Activated naive CD4-positive, alpha-beta T cell treated with anti-CD3 and anti-CD28 coated beads, Interleukin-2, amount 10 ng/mL, durations not matched to agents 7 days and 5 days (primary cell): Measurements from ENCODE around the gene DYSF.

Experiments
- CTCF ChIA-PET: fragments of 350-600 bp; sonication (Branson Sonifier 250); formaldehyde crosslinking; loops from one replicate; lab custom pipeline; 2021; ENCODE audit warnings: antibody characterized with exemption; lab: Charles Lee
- DNase-seq: peaks from one replicate; pipeline ENCODE4 v3.0.0-alpha.2; 2020
- H3K27ac Mint-ChIP-seq: one replicate; pipeline ENCODE4 v1.8.0; 2021; ENCODE audit warnings: mild to moderate bottlenecking, moderate library complexity, mixed read lengths
- H3K27me3 Mint-ChIP-seq: one replicate; pipeline ENCODE4 v1.8.0; 2021; ENCODE audit warnings: mild to moderate bottlenecking, mixed read lengths
- H3K36me3 Mint-ChIP-seq: one replicate; pipeline ENCODE4 v1.8.0; 2021; ENCODE audit warnings: mixed read lengths
- H3K4me1 Mint-ChIP-seq: one replicate; pipeline ENCODE4 v1.8.0; 2021; ENCODE audit warnings: mixed read lengths
- H3K4me3 Mint-ChIP-seq: one replicate; pipeline ENCODE4 v1.8.0; 2021; ENCODE audit warnings: mild to moderate bottlenecking, moderate library complexity, mixed read lengths
- H3K9me3 Mint-ChIP-seq: one replicate; pipeline ENCODE4 v1.8.0; 2021; ENCODE audit warnings: mixed read lengths

DYSF gene

DNA sequence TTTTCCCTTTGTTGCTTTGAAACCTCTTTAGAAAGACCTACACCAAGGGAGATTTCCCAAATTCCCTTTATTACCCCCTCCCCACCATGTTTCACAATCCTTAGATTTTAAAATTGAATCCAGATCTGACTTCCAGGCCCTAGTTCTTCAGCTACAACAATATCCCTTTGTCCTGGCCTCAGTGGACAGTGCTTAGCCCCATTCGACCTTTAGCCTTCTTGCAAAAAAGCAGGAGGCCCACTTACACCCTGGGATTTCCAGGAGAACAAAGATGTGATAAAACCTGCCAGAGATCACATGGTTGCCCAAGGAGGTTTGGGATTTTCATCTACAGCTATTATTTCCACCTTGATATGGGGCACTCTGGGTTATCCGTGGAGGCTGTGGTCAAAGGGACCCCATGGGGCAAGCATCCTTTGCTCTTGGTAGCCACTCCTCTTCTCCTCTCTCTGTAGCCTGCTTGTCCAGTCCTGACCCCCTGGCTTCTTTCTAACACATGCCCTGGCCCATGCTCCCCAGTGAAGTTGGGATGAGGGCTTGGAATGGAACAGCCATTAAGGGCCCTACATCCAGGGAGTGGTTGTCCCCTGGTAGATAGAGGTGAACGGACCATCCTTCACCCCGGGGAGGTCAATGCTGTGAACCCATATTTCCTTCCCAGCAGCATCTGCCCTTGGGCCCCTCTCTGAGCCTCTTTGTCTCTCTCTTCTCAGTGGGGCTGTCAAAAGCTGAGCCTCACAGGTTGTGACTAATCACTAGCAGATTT is 267.4 kb downstream of the DYSF start:
- H3K36me3 Mint-ChIP-seq = no peaks in the 10 kb centered on the region
- CTCF ChIA-PET = no interaction called here
- H3K9me3 Mint-ChIP-seq = peaks cover 5% of the 10 kb centered on the region
- no peak overlapping the region for H3K27ac Mint-ChIP-seq
- H3K27me3 Mint-ChIP-seq = no peaks in the 10 kb centered on the region
- H3K4me3 Mint-ChIP-seq = no peak overlapping the region
- H3K4me1 Mint-ChIP-seq = no peaks in the 10 kb centered on the region
- DNase-seq = no peak

- no peaks in the 10 kb centered on the region for H3K4me1 Mint-ChIP-seq
- no peak for DNase-seq
- H3K36me3 Mint-ChIP-seq = no peaks in the 10 kb centered on the region
- peaks cover 5% of the 10 kb centered on the region for H3K9me3 Mint-ChIP-seq
- no peak overlapping the region for H3K27ac Mint-ChIP-seq
- no peaks in the 10 kb centered on the region for H3K27me3 Mint-ChIP-seq
- H3K4me3 Mint-ChIP-seq = no peak overlapping the region
- CTCF ChIA-PET = no interaction called here
These were observed 268.0 kb downstream of the DYSF start for GRCh38 chr2:71721362-71721665.

DNA sequence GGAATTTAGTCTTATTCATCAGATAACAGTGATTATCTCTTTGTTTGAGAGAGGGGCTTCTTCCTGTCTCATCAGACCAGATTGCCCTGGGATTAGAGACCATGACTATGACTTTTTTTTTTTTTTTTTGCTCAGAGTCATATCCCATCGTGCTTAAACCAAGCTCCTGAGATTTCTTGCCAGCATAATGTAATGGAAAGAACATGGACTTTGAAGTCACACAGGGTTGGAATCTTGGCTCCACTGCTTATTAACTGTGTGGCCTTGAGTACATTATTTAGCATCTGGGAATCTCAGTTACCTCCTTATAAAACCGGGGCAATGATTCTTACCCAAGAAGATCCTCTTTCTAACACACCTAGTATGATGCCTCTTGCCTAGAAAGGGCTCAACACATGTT is 268.3 kb downstream of the DYSF start:
- no peak for DNase-seq
- Mint-ChIP-seq H3K4me1 (no peaks in the 10 kb centered on the region), H3K27ac (no peak overlapping the region), H3K27me3 (no peaks in the 10 kb centered on the region), H3K36me3 (no peaks in the 10 kb centered on the region), H3K9me3 (peaks cover 5% of the 10 kb centered on the region), H3K4me3 (no peak overlapping the region)
- CTCF ChIA-PET = no interaction called here

GRCh38 chr2:71722286-71722685 is 268.9 kb downstream of the DYSF start:
- H3K4me3 Mint-ChIP-seq = no peak overlapping the region
- CTCF ChIA-PET = no interaction called here
- no peak for DNase-seq
- H3K9me3 Mint-ChIP-seq = peaks cover 5% of the 10 kb centered on the region
- H3K36me3 Mint-ChIP-seq = no peaks in the 10 kb centered on the region
- H3K4me1 Mint-ChIP-seq = no peaks in the 10 kb centered on the region
- no peaks in the 10 kb centered on the region for H3K27me3 Mint-ChIP-seq
- no peak overlapping the region for H3K27ac Mint-ChIP-seq

GRCh38 chr2:71724793-71725192 is 271.4 kb downstream of the DYSF start:
- DNase-seq = no peak
- CTCF ChIA-PET = no interaction called here
- H3K4me3 Mint-ChIP-seq = no peak overlapping the region
- no peaks in the 10 kb centered on the region for H3K27me3 Mint-ChIP-seq
- no peak overlapping the region for H3K27ac Mint-ChIP-seq
- H3K36me3 Mint-ChIP-seq = no peaks in the 10 kb centered on the region
- H3K4me1 Mint-ChIP-seq = no peaks in the 10 kb centered on the region
- H3K9me3 Mint-ChIP-seq = peaks cover 5% of the 10 kb centered on the region

DNA sequence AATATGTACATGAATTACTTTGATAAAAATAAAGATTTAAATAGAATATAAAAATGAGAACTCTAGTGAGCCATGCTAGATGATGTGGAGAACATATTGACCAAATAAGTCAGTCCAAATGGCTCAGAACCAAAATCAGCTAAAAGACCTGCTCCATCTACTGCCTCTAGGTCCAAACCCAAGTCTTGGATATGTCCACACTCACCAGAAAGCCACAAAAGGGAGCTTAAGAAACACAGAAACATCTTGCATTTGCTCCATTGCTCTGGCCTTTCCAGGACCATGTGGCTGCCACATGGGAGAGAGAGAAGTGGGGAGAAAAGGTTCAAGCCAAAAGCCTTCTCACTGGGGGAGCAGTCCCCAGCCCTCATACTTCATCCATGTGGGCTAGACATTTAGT is 272.5 kb downstream of the DYSF start:
- Mint-ChIP-seq H3K36me3 (no peaks in the 10 kb centered on the region), H3K4me3 (no peak overlapping the region), H3K27me3 (no peaks in the 10 kb centered on the region), H3K27ac (no peak overlapping the region), H3K4me1 (no peaks in the 10 kb centered on the region), H3K9me3 (peaks cover 5% of the 10 kb centered on the region)
- DNase-seq = no peak
- CTCF ChIA-PET = no interaction called here

DNA sequence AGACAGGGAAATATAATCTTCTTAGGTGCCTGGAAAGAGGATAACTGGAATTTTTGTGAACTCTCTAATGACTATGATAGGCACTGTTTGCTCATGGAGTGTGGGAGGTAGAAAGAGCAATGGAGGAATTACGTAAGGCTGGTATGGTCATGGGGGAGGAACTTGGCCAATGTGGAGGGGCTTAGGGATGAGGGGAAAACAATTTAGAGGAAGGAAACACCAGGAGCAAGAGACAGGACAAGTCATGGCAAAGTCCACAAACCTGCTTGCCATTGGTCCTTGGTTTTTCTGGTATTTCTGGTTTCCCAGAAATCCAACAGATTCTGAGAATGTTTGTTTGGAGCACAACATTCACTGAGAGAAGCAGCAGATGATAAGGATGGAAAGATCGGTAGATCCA is 274.2 kb downstream of the DYSF start:
- Mint-ChIP-seq H3K27ac (no peak overlapping the region), H3K9me3 (peaks cover 2% of the 10 kb centered on the region), H3K4me1 (no peaks in the 10 kb centered on the region), H3K4me3 (no peak overlapping the region), H3K27me3 (no peaks in the 10 kb centered on the region), H3K36me3 (no peaks in the 10 kb centered on the region)
- CTCF ChIA-PET = no interaction called here
- DNase-seq = no peak

GRCh38 chr2:71728036-71728435 is 274.7 kb downstream of the DYSF start:
- Mint-ChIP-seq H3K4me3 (no peak overlapping the region), H3K9me3 (peaks cover 2% of the 10 kb centered on the region), H3K4me1 (no peaks in the 10 kb centered on the region), H3K27ac (no peak overlapping the region), H3K36me3 (no peaks in the 10 kb centered on the region), H3K27me3 (no peaks in the 10 kb centered on the region)
- CTCF ChIA-PET = no interaction called here
- no peak for DNase-seq

DNA sequence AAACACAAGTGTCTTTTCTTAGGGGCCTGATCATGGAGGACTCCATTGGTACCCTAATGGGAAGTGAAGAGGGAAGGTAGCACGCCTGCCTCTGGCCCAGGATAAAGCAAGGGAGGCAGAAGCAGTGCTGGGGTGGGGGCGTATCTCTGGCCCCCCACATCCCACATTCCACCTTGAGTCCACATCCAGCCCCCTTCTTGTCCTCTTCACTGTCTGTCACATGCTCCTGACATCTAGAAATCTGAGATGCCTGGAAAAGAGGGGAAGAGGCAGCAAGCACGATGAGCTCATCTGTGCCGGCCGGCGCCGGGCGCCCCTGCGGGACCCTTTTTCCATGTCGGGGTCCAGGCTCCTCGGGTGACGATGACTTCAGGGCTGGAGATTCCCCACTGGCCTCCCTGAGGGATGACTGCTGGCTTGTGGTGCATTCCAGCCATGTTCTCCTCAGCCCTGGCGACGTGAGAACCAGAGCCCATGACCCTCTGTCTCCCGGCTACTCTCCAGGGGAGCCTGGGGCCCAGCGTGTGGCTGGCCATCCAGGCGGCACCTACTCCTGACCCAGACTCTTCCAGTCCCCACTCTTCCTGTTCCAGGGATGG is 277.5 kb downstream of the DYSF start:
- Mint-ChIP-seq H3K4me3 (no peak overlapping the region), H3K9me3 (no peaks in the 10 kb centered on the region), H3K4me1 (no peaks in the 10 kb centered on the region), H3K36me3 (no peaks in the 10 kb centered on the region), H3K27me3 (no peaks in the 10 kb centered on the region), H3K27ac (no peak overlapping the region)
- no peak for DNase-seq
- CTCF ChIA-PET = no interaction called here

DNA sequence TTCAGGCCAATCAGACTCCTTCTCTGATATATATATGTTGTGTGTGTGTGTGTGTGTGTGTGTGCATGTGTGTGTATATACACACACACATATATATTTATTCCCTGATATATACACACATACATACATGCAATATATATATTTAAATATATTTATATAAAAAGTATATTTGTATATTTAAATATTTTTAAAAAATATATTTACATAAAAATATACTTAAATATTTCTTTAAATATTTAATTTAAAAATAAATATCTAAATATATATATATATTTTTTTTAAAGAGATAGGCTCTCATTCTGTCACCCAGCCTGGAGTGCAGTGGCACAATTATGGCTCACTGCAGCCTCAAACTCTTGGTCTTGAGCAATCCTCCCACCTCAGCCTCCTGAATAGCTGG is 281.3 kb downstream of the DYSF start:
- DNase-seq = no peak
- no peaks in the 10 kb centered on the region for H3K27me3 Mint-ChIP-seq
- H3K4me1 Mint-ChIP-seq = no peaks in the 10 kb centered on the region
- CTCF ChIA-PET = no interaction called here
- H3K9me3 Mint-ChIP-seq = no peaks in the 10 kb centered on the region
- H3K36me3 Mint-ChIP-seq = no peaks in the 10 kb centered on the region
- no peak overlapping the region for H3K27ac Mint-ChIP-seq
- no peak overlapping the region for H3K4me3 Mint-ChIP-seq

DNA sequence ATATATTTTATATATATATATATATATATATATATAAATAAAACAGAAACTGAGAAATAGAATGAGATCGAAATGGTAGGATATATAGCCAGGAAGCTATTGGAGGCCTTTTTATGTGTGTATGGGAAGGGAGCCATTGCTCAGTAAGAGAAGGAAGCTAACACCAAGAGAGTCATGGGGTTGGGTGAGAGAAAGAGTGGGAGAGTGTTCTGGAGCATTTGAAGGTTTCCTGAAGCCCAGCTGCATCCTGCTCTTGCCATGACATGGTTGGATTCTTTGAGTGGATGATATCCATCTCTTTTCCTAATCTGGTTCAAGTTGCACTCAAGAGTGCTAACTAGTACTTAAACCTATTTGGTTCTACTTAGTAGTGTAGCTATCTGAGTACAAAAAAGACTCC is 282.3 kb downstream of the DYSF start:
- no peak for DNase-seq
- no peaks in the 10 kb centered on the region for H3K9me3 Mint-ChIP-seq
- H3K27me3 Mint-ChIP-seq = no peaks in the 10 kb centered on the region
- CTCF ChIA-PET = no interaction called here
- H3K4me1 Mint-ChIP-seq = no peaks in the 10 kb centered on the region
- H3K27ac Mint-ChIP-seq = no peak overlapping the region
- H3K36me3 Mint-ChIP-seq = no peaks in the 10 kb centered on the region
- H3K4me3 Mint-ChIP-seq = no peak overlapping the region
